GM13976 (cell line): ENCODE data around the gene MYRIP.

Source experiments
- DNase-seq: peaks from one replicate; pipeline ENCODE4 v3.0.0; 2012; ENCODE audit warnings: low spot score
- in situ Hi-C: fragments of 300-500 bp; cut with MboI; formaldehyde crosslinking; loops from one replicate; pipeline ENCODE4 v1.12.0; 2022; ENCODE audit warnings: low sequenced_read_pairs, mixed read lengths, inconsistent platforms; ENCODE audit not compliant: unreplicated experiment
- TF ChIP-seq, protein P1 (sequence below): IDR thresholded peaks from 2 replicates; pipeline ENCODE4 v1.5.1; 2012; ENCODE audit warnings: borderline replicate concordance, mild to moderate bottlenecking; ENCODE audit not compliant: insufficient read depth; ENCODE audit errors: extremely low read depth, missing control alignments, control extremely low read depth

MYRIP gene

DNA sequence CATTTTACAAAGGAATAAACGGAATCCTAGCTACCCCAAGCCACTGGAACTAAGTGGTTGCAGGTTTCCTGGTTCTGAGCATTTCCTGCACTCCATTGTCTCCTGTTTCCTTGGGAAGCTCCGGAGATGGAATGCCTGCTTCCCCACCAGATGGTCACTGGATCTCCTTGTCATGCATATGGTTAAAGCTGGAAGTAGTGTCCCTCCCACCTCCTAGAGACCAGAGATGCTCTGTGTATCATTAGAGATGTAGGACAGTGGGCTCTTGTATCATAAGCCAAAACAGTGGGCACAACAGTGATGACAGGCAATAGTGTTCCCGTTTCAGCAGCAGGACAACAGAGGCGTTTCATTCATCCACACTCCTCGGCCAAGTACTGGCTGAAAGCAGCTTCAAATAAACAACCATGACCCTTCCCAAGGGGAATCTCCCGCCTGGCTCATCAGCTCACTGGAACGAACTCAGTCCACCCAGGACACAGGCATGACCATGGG lies 363.9 kb downstream of the MYRIP start:
- in situ Hi-C loops = no loop called here
- DNase-seq = no peak
- TF ChIP-seq, protein P1, sequence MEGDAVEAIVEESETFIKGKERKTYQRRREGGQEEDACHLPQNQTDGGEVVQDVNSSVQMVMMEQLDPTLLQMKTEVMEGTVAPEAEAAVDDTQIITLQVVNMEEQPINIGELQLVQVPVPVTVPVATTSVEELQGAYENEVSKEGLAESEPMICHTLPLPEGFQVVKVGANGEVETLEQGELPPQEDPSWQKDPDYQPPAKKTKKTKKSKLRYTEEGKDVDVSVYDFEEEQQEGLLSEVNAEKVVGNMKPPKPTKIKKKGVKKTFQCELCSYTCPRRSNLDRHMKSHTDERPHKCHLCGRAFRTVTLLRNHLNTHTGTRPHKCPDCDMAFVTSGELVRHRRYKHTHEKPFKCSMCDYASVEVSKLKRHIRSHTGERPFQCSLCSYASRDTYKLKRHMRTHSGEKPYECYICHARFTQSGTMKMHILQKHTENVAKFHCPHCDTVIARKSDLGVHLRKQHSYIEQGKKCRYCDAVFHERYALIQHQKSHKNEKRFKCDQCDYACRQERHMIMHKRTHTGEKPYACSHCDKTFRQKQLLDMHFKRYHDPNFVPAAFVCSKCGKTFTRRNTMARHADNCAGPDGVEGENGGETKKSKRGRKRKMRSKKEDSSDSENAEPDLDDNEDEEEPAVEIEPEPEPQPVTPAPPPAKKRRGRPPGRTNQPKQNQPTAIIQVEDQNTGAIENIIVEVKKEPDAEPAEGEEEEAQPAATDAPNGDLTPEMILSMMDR = no peak

DNA sequence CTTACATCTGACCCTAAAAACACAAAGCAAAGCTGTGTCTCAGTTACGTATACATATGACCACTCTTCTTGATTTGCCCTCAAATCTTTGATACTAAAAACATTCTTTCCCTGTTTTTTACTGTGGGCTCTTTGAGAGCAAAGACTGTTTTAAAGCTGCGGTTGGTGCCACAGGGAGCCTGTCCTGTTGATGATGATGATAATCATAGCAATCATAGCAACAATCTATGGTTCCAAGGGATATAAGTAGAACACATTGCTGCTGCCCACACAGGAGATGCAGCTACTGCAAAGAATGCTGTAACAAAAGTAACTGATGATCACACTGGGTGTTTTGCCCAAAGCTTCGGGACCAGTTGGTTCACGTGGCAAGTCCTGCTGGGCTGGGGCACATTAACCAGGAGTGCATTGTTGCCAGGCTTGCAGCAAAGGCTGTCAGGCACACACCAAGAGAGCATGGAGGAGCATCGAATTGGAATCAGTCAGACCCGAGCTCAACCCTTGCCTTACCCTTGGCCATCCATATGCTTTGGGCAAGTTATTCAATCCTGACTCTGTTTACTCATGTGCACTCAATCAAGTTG lies 368.7 kb downstream of the MYRIP start:
- DNase-seq = no peak
- in situ Hi-C loops = no loop called here
- TF ChIP-seq, protein P1 = no peak

DNA sequence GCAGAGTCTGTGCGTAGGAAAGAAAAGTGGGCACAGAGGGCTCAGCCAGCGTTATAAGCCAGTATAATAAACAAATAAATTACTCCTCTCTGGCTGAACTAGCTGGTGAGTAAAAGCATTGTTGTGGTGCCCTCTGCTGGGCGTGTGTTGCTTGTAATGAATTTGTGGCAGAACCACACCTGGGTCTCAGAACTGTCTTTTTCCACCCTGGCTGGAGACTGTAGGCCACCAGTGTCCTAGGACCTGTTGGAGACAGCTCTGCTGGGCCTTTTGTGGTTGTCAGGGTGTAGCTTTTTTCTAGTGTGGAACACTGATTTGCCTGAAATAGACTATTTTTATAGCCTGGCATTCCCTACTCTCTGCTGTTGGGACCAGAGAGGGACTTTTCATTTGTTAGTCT lies 369.6 kb downstream of the MYRIP start:
- in situ Hi-C loops = no loop called here
- TF ChIP-seq, protein P1 = peak; percentile 61
- peak; percentile 45 for DNase-seq

- in situ Hi-C loops = no loop called here
Measured at GRCh38 chr3:40181182-40181581, 371.8 kb downstream of the MYRIP start.

DNA sequence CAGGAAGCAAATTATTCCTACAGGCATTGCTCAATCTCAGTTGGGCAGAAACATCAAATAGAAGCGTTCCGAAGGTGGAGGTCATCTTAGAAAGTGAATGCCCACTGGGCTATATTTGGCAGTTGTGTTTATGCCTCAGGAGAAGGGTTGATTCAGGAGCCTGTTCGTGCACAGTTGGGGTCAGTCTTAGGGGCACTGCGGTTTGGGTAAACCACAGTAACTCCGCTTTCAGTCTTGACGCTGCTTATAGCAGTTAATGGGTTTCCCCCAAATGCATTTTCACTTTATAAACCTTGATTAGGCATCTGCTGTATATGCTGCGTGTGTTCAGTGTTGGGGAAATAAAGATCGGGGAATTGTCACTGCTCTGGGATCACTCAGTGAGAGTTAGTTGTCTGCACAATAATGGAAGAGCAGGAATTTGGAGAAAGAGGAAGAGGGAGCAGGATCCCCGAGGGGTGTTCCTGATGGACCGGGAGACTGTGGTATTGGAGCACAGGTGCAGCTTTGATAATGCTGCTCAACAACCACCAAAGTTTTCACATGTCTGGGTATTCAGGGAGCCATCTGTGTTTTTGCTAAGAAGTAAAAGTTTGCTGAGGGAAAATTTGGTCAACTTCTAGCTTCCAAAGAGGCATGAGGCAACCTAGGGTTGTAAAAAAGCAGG lies 375.8 kb downstream of the MYRIP start:
- TF ChIP-seq, protein P1 = no peak
- in situ Hi-C loops = no loop called here
- DNase-seq = no peak

More at GRCh38 chr3:40181182-40181581, 371.8 kb downstream of the MYRIP start:
- TF ChIP-seq, protein P1 = no peak
- no peak for DNase-seq

DNA sequence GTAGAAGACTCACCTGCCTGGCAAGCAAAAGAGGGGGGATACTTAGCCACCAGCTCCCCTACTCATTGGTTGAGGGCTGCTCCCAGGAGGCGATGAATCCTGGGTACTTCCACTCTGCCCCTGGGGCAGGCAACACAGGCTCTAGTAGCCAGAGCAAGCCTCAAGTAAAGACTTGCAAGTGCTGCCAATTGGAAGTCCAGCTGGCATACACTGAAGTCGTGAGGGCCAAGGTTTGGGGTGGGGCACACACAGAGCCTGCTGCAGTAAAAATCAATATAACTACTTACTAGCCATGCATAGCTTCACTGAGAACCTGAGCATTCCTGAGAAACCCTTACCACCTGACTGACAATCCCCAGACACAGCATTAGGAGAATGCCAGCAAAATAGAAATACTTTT lies 377.1 kb downstream of the MYRIP start:
- in situ Hi-C loops = no loop called here
- DNase-seq = no peak
- TF ChIP-seq, protein P1 = no peak

GRCh38 chr3:40187945-40188344 lies 378.5 kb downstream of the MYRIP start:
- in situ Hi-C loops = no loop called here
- peak; percentile 54 for DNase-seq
- TF ChIP-seq, protein P1 = no peak
